Measurements from ENCODE around the gene CAMKV. TPM values are rescaled to one million over a fixed set of nuclear protein-coding genes. Genes with fewer than 3 reads are reported as not detected.

CAMKV gene
- total and polyA plus RNA-seq, 2 of the 8 experiments (the other 6 are each of a cell fraction or from before 2014, with no cell fraction given): 56.3 to 66.4 TPM

- H4K8ac ChIP-seq (ENCODE audit: extremely low read depth, insufficient read depth, low read length): no peak overlapping the region
- H4K5ac ChIP-seq (ENCODE audit: insufficient read length, low read depth, low read length): no peak overlapping the region
- no peak overlapping the region for H3K4me3 ChIP-seq (ENCODE audit: extremely low read depth in 1 of 4, insufficient read depth in 2 of 4, low read depth in 3 of 4, low read length in 4 of 4)
- H3K79me2 ChIP-seq (ENCODE audit: control insufficient read depth in 1 of 2, insufficient read depth in 2 of 2, low read length in 2 of 2): no peaks in the 10 kb centered on the region
- H3K56ac ChIP-seq (replicated peaks; ENCODE audit: insufficient read length, low read depth, low read length): no peak overlapping the region
- H2BK12ac ChIP-seq (ENCODE audit: low read depth, low read length): no peak overlapping the region
- FAIRE-seq (no peak), DNase-seq (ENCODE audit: low read depth in 1 of 2, low spot score in 2 of 2) (no peak)
- CTCF ChIA-PET (ENCODE audit: partially characterized antibody): interaction anchor here (0.8 to 16.1 kb wide), 18 partner anchors 9 to 179 kb away, joined by 3 to 306 read pairs (median 8); partner anchors contain the start of genes AMIGO3, CAMKV and INKA1
- H3K9ac ChIP-seq (replicated peaks in 1 of 4; ENCODE audit: extremely low read depth in 1 of 4, low read depth in 3 of 4, low read length in 3 of 4): no peak overlapping the region
- no peak overlapping the region for H2BK5ac ChIP-seq (ENCODE audit: low read depth, low read length)
- POLR2A ChIA-PET (ENCODE audit: partially characterized antibody): interaction anchor here (1.2 to 1.9 kb wide), 3 partner anchors 14 to 96 kb away, joined by 3 to 5 read pairs (median 3); partner anchors contain the start of gene INKA1
- H3K27ac ChIP-seq (ENCODE audit: low read depth, low read length): no peak overlapping the region
- TF ChIP-seq RAD21 (IDR thresholded peaks at IDR 0.05 in 1 of 2, conservative IDR thresholded peaks at IDR 0.05 in 1 of 2; ENCODE audit: low read depth in 2 of 2, low read length in 2 of 2) (peak in 1 of 2 experiments; percentile 14; a peak in 1 of 4 replicates), CTCF (IDR thresholded peaks at IDR 0.05; ENCODE audit: control extremely low read depth in 1 of 3, insufficient read depth in 1 of 3, low read depth in 1 of 3, low read length in 3 of 3) (peak in 2 of 3 experiments; percentile 15 to 36; a peak in 2 of 4 replicates), EGR1 (IDR thresholded peaks at IDR 0.05; ENCODE audit: borderline replicate concordance, low read depth, low read length) (no peak)
- peak overlapping the region; percentile 38 for H4K91ac ChIP-seq (replicated peaks; ENCODE audit: insufficient read length, low read length)
- no peaks in the 10 kb centered on the region for H3K9me3 ChIP-seq (ENCODE audit: insufficient read depth in 2 of 2, low read depth in 1 of 2, low read length in 1 of 2)
- no peak overlapping the region for H2BK120ac ChIP-seq (replicated peaks; ENCODE audit: low read depth, low read length)
- H3K36me3 ChIP-seq (ENCODE audit: control insufficient read depth in 2 of 4, insufficient read depth in 4 of 4, low read length in 3 of 4): no peaks in the 10 kb centered on the region
- no peak overlapping the region for H2BK15ac ChIP-seq (ENCODE audit: low read length)
- peaks cover 0 to 2% of the 10 kb centered on the region in 2 experiments for H4K20me1 ChIP-seq (replicated peaks in 1 of 2; ENCODE audit: control insufficient read depth in 1 of 2, insufficient read depth in 2 of 2, low read length in 2 of 2)
- H3K79me1 ChIP-seq (ENCODE audit: low read depth, low read length): no peaks in the 10 kb centered on the region
- no peak overlapping the region for H2BK20ac ChIP-seq (ENCODE audit: low read length)
- no peak overlapping the region for H3K23ac ChIP-seq (ENCODE audit: insufficient read length)
- H3K4ac ChIP-seq (replicated peaks; ENCODE audit: insufficient read length, low read depth, low read length): no peak overlapping the region
- no peak overlapping the region for H2AK5ac ChIP-seq (ENCODE audit: low read depth, low read length)
- H2AFZ ChIP-seq (ENCODE audit: low read length): no peak overlapping the region
- no peak overlapping the region for H3K14ac ChIP-seq (ENCODE audit: insufficient read length)
- peaks cover 0 to 7% (median 6%) of the 10 kb centered on the region in 4 experiments; a peak in 6 of 7 replicates for H3K4me1 ChIP-seq (replicated peaks in 1 of 4; ENCODE audit: control insufficient read depth in 3 of 4, insufficient read depth in 4 of 4, low read length in 3 of 4)
- H3K23me2 ChIP-seq (ENCODE audit: low read depth, low read length): no peaks in the 10 kb centered on the region; the same call in 1 of the 2 replicates
- no peak overlapping the region for H3K4me2 ChIP-seq (ENCODE audit: insufficient read depth in 1 of 2, low read depth in 2 of 2, low read length in 2 of 2)
- peaks cover 0 to 3% (median 1%) of the 10 kb centered on the region in 4 experiments; a peak in 3 of 7 replicates for H3K27me3 ChIP-seq (replicated peaks in 1 of 4; ENCODE audit: control insufficient read depth in 3 of 4, extremely low read depth in 1 of 4, insufficient read depth in 3 of 4, low read length in 3 of 4)
- no peak overlapping the region for H3K18ac ChIP-seq (ENCODE audit: extremely low read depth, low read length)
- 90% methylated on average over 6 of the region's 6 CpGs; no CpG with 5 or more reads in 1 of the 2 experiments for WGBS, 2 experiments (ENCODE audit: extremely low coverage in 1 of 2, insufficient coverage in 1 of 2, insufficient read length in 1 of 2, insufficient replicate concordance in 2 of 2, low coverage in 1 of 2, low lambda C conversion rate in 2 of 2, missing lambda C conversion rate in 1 of 2)
These were observed 29.3 kb upstream of the CAMKV start for GRCh38 chr3:49898991-49899390.
